Mesenchymal stem cell (in vitro differentiated cells and primary cell): ENCODE measurements around the gene ADAMTS20.

Experiments
- DNase-seq: peaks from one replicate; pipeline ENCODE4 v3.0.0-alpha.2; 2013
- H2AFZ ChIP-seq: one replicate; pipeline ENCODE4 v1.6.1; 2013; ENCODE audit warnings: low read depth, mild to moderate bottlenecking, control low read depth, inconsistent platforms, low read length, moderate library complexity
- H2AK5ac ChIP-seq: 2 replicates; pipeline ENCODE4 v1.6.1; 2013; ENCODE audit warnings: low read length, moderate library complexity, mild to moderate bottlenecking, inconsistent platforms; ENCODE audit not compliant: severe bottlenecking
- H2BK120ac ChIP-seq: one replicate; pipeline ENCODE4 v1.6.1; 2013; ENCODE audit warnings: low read depth, mild to moderate bottlenecking, inconsistent platforms, low read length, moderate library complexity
- H2BK12ac ChIP-seq, 2 experiments: one replicate each; pipeline ENCODE4 v1.6.1; 2013; ENCODE audit warnings: inconsistent platforms in 2 of 2, low read length in 2 of 2, mild to moderate bottlenecking in 2 of 2, moderate library complexity in 2 of 2, control low read depth in 1 of 2
- H2BK15ac ChIP-seq: one replicate; pipeline ENCODE4 v1.6.1; 2013; ENCODE audit warnings: mild to moderate bottlenecking, low read depth, inconsistent platforms; ENCODE audit not compliant: poor library complexity, severe bottlenecking
- H2BK5ac ChIP-seq: 2 replicates; pipeline ENCODE4 v1.6.1; 2013; ENCODE audit warnings: low read depth, mild to moderate bottlenecking, low read length, control low read depth, inconsistent platforms; ENCODE audit not compliant: poor library complexity, severe bottlenecking
- H3K14ac ChIP-seq, 2 experiments: one replicate each; pipeline ENCODE4 v1.6.1; 2013; ENCODE audit warnings: inconsistent platforms in 2 of 2, low read length in 2 of 2, control low read depth in 1 of 2, mild to moderate bottlenecking in 1 of 2, moderate library complexity in 1 of 2
- H3K18ac ChIP-seq, 2 experiments: one replicate each; pipeline ENCODE4 v1.6.1; 2013; ENCODE audit warnings: inconsistent platforms in 2 of 2, low read length in 2 of 2, control low read depth in 1 of 2, low read depth in 1 of 2, mild to moderate bottlenecking in 1 of 2
- H3K23ac ChIP-seq, 2 experiments: one replicate each; pipeline ENCODE4 v1.6.1; 2013; ENCODE audit warnings: inconsistent platforms in 2 of 2, low read length in 2 of 2, mild to moderate bottlenecking in 2 of 2, moderate library complexity in 2 of 2, control low read depth in 1 of 2
- H3K27ac ChIP-seq: 2 replicates; pipeline ENCODE4 v1.5.1; 2013; ENCODE audit warnings: mild to moderate bottlenecking, moderate library complexity, low read length, control low read depth, inconsistent platforms; ENCODE audit not compliant: poor library complexity, severe bottlenecking
- H3K27me3 ChIP-seq, 2 experiments: 2 replicates each; pipeline versions ENCODE4 v1.6.1 to v1.7.0; 2013; ENCODE audit warnings: low read length in 2 of 2, mild to moderate bottlenecking in 2 of 2, moderate library complexity in 2 of 2, control low read depth in 1 of 2, inconsistent platforms in 1 of 2; ENCODE audit not compliant: control insufficient read depth in 1 of 2, insufficient read depth in 1 of 2
- H3K36me3 ChIP-seq, 2 experiments: 2 replicates each; pipeline versions ENCODE4 v1.6.1 to v1.7.0; 2013; ENCODE audit warnings: low read length in 2 of 2, control low read depth in 1 of 2, inconsistent platforms in 1 of 2, low read depth in 1 of 2, mild to moderate bottlenecking in 1 of 2; ENCODE audit not compliant: insufficient read depth in 2 of 2, control insufficient read depth in 1 of 2
- H3K4ac ChIP-seq, 2 experiments: one replicate each; pipeline ENCODE4 v1.6.1; 2013; ENCODE audit warnings: inconsistent platforms in 2 of 2, low read length in 2 of 2, mild to moderate bottlenecking in 2 of 2, moderate library complexity in 2 of 2, control low read depth in 1 of 2, low read depth in 1 of 2
- H3K4me1 ChIP-seq: 2 replicates; pipeline ENCODE4 v1.6.1; 2013; ENCODE audit warnings: low read depth, low read length, control low read depth; ENCODE audit not compliant: control insufficient read depth, insufficient read depth
- H3K4me2 ChIP-seq: 2 replicates; pipeline ENCODE4 v1.6.1; 2013; ENCODE audit warnings: low read length, mild to moderate bottlenecking, inconsistent platforms; ENCODE audit not compliant: poor library complexity, severe bottlenecking
- H3K4me3 ChIP-seq, 2 experiments: 2 replicates each; pipeline versions ENCODE4 v1.5.1 to v1.7.0; 2013; ENCODE audit warnings: low read length in 2 of 2, mild to moderate bottlenecking in 2 of 2, control low read depth in 1 of 2, low read depth in 1 of 2; ENCODE audit not compliant: insufficient read depth in 1 of 2
- H3K79me1 ChIP-seq: replicated peaks from 2 replicates; pipeline ENCODE4 v1.6.1; 2013; ENCODE audit warnings: mild to moderate bottlenecking, control low read depth, low read length, inconsistent platforms; ENCODE audit not compliant: poor library complexity, severe bottlenecking
- H3K9ac ChIP-seq: 2 replicates; pipeline ENCODE4 v1.7.0; 2013; ENCODE audit warnings: mild to moderate bottlenecking, low read length, moderate library complexity
- H3K9me3 ChIP-seq: 2 replicates; pipeline ENCODE4 v1.7.0; 2013; ENCODE audit warnings: mild to moderate bottlenecking, low read length; ENCODE audit not compliant: control insufficient read depth
- H4K8ac ChIP-seq: one replicate; pipeline ENCODE4 v1.6.1; 2013; ENCODE audit warnings: inconsistent platforms, mild to moderate bottlenecking, low read length, moderate library complexity
- H4K91ac ChIP-seq: one replicate; pipeline ENCODE4 v1.6.1; 2013; ENCODE audit warnings: mild to moderate bottlenecking, low read length, inconsistent platforms
- WGBS: methylation state at CpG from one replicate; pipeline ENCODE4 v1.1.7; 2013; ENCODE audit warnings: mixed read lengths; 5-methylcytosine and 5-hydroxymethylcytosine counted together

The ADAMTS20 gene

GRCh38 chr12:43401096-43401495 lies 150.9 kb downstream of the ADAMTS20 start:
- Histone ChIP-seq H3K4me2 (no peak overlapping the region), H2AK5ac (no peak overlapping the region), H3K4ac (no peak overlapping the region), H3K36me3 (no peaks in the 10 kb centered on the region), H3K27ac (no peak overlapping the region), H2BK12ac (no peak overlapping the region), H4K8ac (no peak overlapping the region), H2BK15ac (no peak overlapping the region), H3K18ac (no peak overlapping the region), H2BK5ac (no peak overlapping the region), H4K91ac (no peak overlapping the region), H3K14ac (no peak overlapping the region), H3K27me3 (no peaks in the 10 kb centered on the region), H2BK120ac (no peak overlapping the region), H3K23ac (no peak overlapping the region), H3K4me3 (no peak overlapping the region), H3K4me1 (no peaks in the 10 kb centered on the region), H3K79me1 (no peaks in the 10 kb centered on the region), H2AFZ (no peak overlapping the region), H3K9ac (no peak overlapping the region), H3K9me3 (no peaks in the 10 kb centered on the region)
- no CpG with 5 or more reads among the region's 1 CpG for WGBS
- DNase-seq = no peak

- H4K91ac ChIP-seq = no peak overlapping the region
- WGBS = 96% methylated on average over 4 of the region's 5 CpGs
- H3K79me1 ChIP-seq = no peaks in the 10 kb centered on the region
- H3K36me3 ChIP-seq = no peaks in the 10 kb centered on the region
- H2AFZ ChIP-seq = no peak overlapping the region
- H3K4me1 ChIP-seq = no peaks in the 10 kb centered on the region
- H2BK12ac ChIP-seq = no peak overlapping the region
- H3K9me3 ChIP-seq = no peaks in the 10 kb centered on the region
- no peak overlapping the region for H3K4me3 ChIP-seq
- no peak overlapping the region for H3K27ac ChIP-seq
- no peak overlapping the region for H3K4me2 ChIP-seq
- no peak overlapping the region for H3K4ac ChIP-seq
- no peak overlapping the region for H3K14ac ChIP-seq
- no peak overlapping the region for H3K9ac ChIP-seq
- DNase-seq = no peak
- no peak overlapping the region for H2BK15ac ChIP-seq
- H2BK5ac ChIP-seq = no peak overlapping the region
- H3K18ac ChIP-seq = no peak overlapping the region
- no peak overlapping the region for H2AK5ac ChIP-seq
- no peak overlapping the region for H4K8ac ChIP-seq
- H3K23ac ChIP-seq = peak overlapping the region in 1 of 2 experiments; percentile 52
- H3K27me3 ChIP-seq = no peaks in the 10 kb centered on the region
- H2BK120ac ChIP-seq = no peak overlapping the region
Observed at GRCh38 chr12:43396671-43397070, 155.3 kb downstream of the ADAMTS20 start.

- H2BK120ac ChIP-seq = no peak overlapping the region
- no peak overlapping the region for H2BK12ac ChIP-seq
- no peak overlapping the region for H3K18ac ChIP-seq
- no peak overlapping the region for H4K91ac ChIP-seq
- no peak overlapping the region for H2BK15ac ChIP-seq
- H3K27me3 ChIP-seq = no peaks in the 10 kb centered on the region
- no peak overlapping the region for H3K4me3 ChIP-seq
- H4K8ac ChIP-seq = no peak overlapping the region
- no peaks in the 10 kb centered on the region for H3K9me3 ChIP-seq
- no peaks in the 10 kb centered on the region for H3K79me1 ChIP-seq
- H3K27ac ChIP-seq = no peak overlapping the region
- no peak for DNase-seq
- no peak overlapping the region for H3K23ac ChIP-seq
- no peak overlapping the region for H3K14ac ChIP-seq
- no peak overlapping the region for H3K4ac ChIP-seq
- no peak overlapping the region for H3K4me2 ChIP-seq
- no peak overlapping the region for H2AK5ac ChIP-seq
- H3K4me1 ChIP-seq = no peaks in the 10 kb centered on the region
- no peak overlapping the region for H2AFZ ChIP-seq
- no peak overlapping the region for H2BK5ac ChIP-seq
- H3K36me3 ChIP-seq = no peaks in the 10 kb centered on the region
- H3K9ac ChIP-seq = no peak overlapping the region
- WGBS = no CpG with 5 or more reads among the region's 2 CpGs
Observed at GRCh38 chr12:43392116-43392515, 159.9 kb downstream of the ADAMTS20 start.

GRCh38 chr12:43381879-43382278 lies 170.1 kb downstream of the ADAMTS20 start:
- no peak overlapping the region for H2BK5ac ChIP-seq
- no peak overlapping the region for H2BK15ac ChIP-seq
- H4K91ac ChIP-seq = no peak overlapping the region
- H3K23ac ChIP-seq = no peak overlapping the region
- no CpG with 5 or more reads among the region's 1 CpG for WGBS
- H2BK120ac ChIP-seq = no peak overlapping the region
- no peak overlapping the region for H3K14ac ChIP-seq
- no peak overlapping the region for H3K9ac ChIP-seq
- no peak overlapping the region for H2AK5ac ChIP-seq
- H3K4me1 ChIP-seq = no peaks in the 10 kb centered on the region
- no peak overlapping the region for H3K4ac ChIP-seq
- H3K36me3 ChIP-seq = no peaks in the 10 kb centered on the region
- no peak overlapping the region for H2AFZ ChIP-seq
- H4K8ac ChIP-seq = no peak overlapping the region
- DNase-seq = no peak
- H3K4me2 ChIP-seq = no peak overlapping the region
- no peak overlapping the region for H3K4me3 ChIP-seq
- no peak overlapping the region for H3K27ac ChIP-seq
- H3K27me3 ChIP-seq = no peaks in the 10 kb centered on the region
- H3K18ac ChIP-seq = no peak overlapping the region
- H2BK12ac ChIP-seq = no peak overlapping the region
- H3K9me3 ChIP-seq = peaks cover 55% of the 10 kb centered on the region
- H3K79me1 ChIP-seq = no peaks in the 10 kb centered on the region
